AG04450 (cell line): ENCODE results near the gene CCDC28A. TPM values are rescaled to one million over a fixed set of nuclear protein-coding genes. Genes with fewer than 3 reads are reported as not detected.

Experiments
- CTCF ChIA-PET: fragments of 300-600, 350-600 bp; formaldehyde crosslinking; extraction: SDS; loops from one replicate; lab custom pipeline; 2022; ENCODE audit warnings: antibody characterized with exemption, inconsistent platforms; lab: Charles Lee
- POLR2A ChIA-PET: fragments of 350-600 bp; formaldehyde crosslinking; extraction: SDS; loops from one replicate; lab custom pipeline; 2021; ENCODE audit warnings: antibody characterized with exemption, inconsistent platforms; lab: Yijun Ruan, JAX
- DNase-seq: peaks from one replicate; pipeline ENCODE4 v3.0.0-alpha.2; 2011; ENCODE audit warnings: low read depth, low spot score
- H3K27ac ChIP-seq: one replicate; pipeline ENCODE4 v1.5.1; 2012; ENCODE audit warnings: low read depth, low read length, control low read depth
- H3K27me3 ChIP-seq: one replicate; pipeline ENCODE4 v1.6.0; 2012; ENCODE audit warnings: low read length; ENCODE audit not compliant: control insufficient read depth, insufficient read depth
- H3K4me3 ChIP-seq: 2 replicates; pipeline ENCODE4 v1.5.1; 2011; ENCODE audit warnings: mild to moderate bottlenecking, low read depth, low read length, control low read depth
- H3K9me3 ChIP-seq: 2 replicates; pipeline ENCODE4 v1.5.1; 2012; ENCODE audit warnings: low read length; ENCODE audit not compliant: control insufficient read depth, insufficient read depth
- polyA plus RNA-seq: library from polyadenylated mRNA; depleted of rRNA; stranded (reverse); fragments of >200 nt; gene quantifications from 2 replicates; pipeline ENCODE4 v1.2.3, GENCODE V29; 2011
- TF ChIP-seq, protein P1 (sequence below): IDR thresholded peaks from 2 replicates; pipeline ENCODE4 v1.5.1; 2011; ENCODE audit warnings: low read depth, low read length, control low read depth, inconsistent platforms

Gene CCDC28A
- polyA plus RNA-seq, 1 experiment: 23.8 TPM

DNA sequence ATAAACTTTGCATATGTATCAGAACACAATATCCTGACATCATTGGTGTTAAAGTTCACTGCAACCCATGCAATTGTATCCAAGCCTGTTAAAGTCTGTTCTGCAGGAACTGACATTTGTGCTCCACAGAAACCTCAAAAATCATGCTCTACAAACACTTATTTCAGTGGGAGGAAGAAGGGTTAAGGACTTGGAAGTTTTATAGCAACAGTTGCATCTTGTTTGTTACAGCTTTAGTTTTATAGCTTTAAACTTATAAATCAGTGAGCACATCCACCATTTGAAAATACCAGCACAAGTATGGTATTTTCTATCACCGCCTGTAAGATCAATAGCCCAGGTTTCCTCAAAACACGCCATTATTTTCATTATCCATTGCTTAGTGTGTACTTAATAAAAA is 23.2 kb downstream of the CCDC28A start:
- Histone ChIP-seq H3K27ac (no peak overlapping the region), H3K27me3 (no peaks in the 10 kb centered on the region), H3K4me3 (no peak overlapping the region), H3K9me3 (no peaks in the 10 kb centered on the region; the same call in 1 of the 2 replicates)
- no peak for DNase-seq
- CTCF ChIA-PET: interaction anchor here (2.1 kb wide), 1 partner anchor 31 kb away, joined by 5 read pairs; no protein-coding TSS in a partner anchor
- TF ChIP-seq, protein P1, sequence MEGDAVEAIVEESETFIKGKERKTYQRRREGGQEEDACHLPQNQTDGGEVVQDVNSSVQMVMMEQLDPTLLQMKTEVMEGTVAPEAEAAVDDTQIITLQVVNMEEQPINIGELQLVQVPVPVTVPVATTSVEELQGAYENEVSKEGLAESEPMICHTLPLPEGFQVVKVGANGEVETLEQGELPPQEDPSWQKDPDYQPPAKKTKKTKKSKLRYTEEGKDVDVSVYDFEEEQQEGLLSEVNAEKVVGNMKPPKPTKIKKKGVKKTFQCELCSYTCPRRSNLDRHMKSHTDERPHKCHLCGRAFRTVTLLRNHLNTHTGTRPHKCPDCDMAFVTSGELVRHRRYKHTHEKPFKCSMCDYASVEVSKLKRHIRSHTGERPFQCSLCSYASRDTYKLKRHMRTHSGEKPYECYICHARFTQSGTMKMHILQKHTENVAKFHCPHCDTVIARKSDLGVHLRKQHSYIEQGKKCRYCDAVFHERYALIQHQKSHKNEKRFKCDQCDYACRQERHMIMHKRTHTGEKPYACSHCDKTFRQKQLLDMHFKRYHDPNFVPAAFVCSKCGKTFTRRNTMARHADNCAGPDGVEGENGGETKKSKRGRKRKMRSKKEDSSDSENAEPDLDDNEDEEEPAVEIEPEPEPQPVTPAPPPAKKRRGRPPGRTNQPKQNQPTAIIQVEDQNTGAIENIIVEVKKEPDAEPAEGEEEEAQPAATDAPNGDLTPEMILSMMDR: no peak
- POLR2A ChIA-PET: interaction anchor here (0.6 kb wide), 1 partner anchor 569 kb away, joined by 4 read pairs; no protein-coding TSS in a partner anchor

DNA sequence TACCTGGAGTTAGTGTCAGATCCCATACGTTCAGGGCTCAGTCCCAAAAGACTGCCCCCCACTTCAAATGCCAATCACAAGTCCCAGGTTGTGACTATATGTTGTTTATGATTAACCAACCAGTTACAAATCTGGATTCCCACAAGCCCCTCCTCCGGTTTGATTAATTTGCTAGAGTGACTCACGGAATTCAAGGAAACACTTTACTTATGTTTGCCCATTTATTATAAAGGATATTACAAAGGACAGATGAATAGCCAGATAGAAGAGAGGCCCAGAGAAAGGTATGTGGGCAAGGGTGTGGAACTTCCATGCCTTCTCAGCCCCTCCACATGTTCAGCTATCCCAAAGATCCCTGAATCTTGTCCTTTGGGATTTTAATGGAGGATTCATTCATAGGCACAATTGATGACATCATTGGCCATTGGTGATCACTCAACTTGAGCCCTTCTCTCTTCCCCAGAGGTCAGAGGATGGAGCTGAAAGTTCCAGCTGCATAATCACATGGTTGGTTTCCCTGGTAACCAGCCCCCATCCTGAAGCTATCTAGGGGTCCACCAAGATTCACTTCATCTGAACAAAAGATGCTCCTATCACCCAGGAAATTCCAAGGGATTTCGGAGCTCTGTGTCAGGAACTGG is 24.4 kb downstream of the CCDC28A start:
- CTCF ChIA-PET: no interaction called here
- no peaks in the 10 kb centered on the region; the same call in 1 of the 2 replicates for H3K9me3 ChIP-seq
- no peak overlapping the region for H3K4me3 ChIP-seq
- H3K27ac ChIP-seq: no peak overlapping the region
- DNase-seq: no peak
- H3K27me3 ChIP-seq: no peaks in the 10 kb centered on the region
- POLR2A ChIA-PET: interaction anchor here (0.7 kb wide), 1 partner anchor 332 kb away, joined by 3 read pairs; no protein-coding TSS in a partner anchor
- TF ChIP-seq, protein P1: no peak

DNA sequence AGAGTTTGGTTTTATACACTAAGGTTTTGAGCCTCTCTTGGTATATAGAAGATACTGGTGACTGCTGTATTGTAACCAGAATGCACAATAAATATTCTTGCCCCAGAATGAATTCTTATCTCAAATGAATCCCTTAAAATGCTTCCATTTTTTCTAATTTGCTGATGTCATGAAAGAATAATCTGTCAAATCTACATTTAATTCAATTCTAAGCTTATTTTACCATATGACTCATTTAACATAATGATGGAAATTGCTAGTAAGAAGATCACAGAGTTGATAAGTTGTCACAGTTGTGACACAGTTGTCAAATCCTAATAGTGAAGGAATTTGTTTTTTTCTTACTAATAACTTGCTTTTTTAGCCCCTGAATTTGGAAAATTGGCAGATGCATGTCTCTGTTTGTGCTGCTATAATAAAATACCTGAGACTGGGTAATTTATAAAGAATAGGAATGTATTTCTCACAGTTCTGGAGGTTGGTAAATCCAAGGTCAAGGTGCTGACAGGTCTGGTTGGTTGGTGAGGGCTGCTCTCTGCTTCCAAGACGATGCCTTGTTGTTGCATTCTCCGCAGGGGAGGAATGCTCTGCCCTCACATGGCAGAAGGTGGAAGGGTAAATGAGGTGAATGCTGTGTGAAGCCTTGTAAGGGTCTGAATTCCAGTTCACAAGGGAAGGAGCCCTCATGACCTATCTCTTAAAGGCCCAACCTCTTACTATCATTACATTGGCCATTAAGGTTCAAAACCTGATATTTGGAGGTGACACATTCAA is 27.0 kb downstream of the CCDC28A start:
- CTCF ChIA-PET: no interaction called here
- no peaks in the 10 kb centered on the region for H3K27me3 ChIP-seq
- no peak overlapping the region for H3K27ac ChIP-seq
- no peak for DNase-seq
- H3K9me3 ChIP-seq: no peaks in the 10 kb centered on the region; the same call in 1 of the 2 replicates
- TF ChIP-seq, protein P1: no peak
- H3K4me3 ChIP-seq: no peak overlapping the region
- POLR2A ChIA-PET: no interaction called here

DNA sequence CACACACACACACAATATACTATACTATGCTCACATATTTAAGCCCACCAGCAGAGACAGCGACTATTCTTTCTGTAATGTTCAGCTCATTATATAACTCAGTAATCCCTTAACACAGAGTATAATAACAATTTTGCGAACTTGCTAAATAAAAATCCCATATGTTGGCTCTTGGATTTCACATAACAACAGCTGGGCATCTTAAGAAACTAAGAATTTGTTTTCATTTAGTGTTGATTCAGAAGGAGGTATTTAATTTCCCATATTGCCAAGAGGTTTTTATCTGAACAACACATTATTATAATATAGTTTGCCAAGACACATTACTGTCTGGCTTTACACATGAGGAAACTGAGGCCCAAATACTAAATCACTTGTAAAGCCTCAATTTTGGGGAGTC is 29.8 kb downstream of the CCDC28A start:
- ChIA-PET CTCF (interaction anchor here (0.7 to 1.7 kb wide), 5 partner anchors 11 to 688 kb away, joined by 3 to 8 read pairs (median 4); no protein-coding TSS in a partner anchor), POLR2A (no interaction called here)
- Histone ChIP-seq H3K9me3 (no peaks in the 10 kb centered on the region), H3K4me3 (no peak overlapping the region), H3K27ac (no peak overlapping the region), H3K27me3 (no peaks in the 10 kb centered on the region)
- TF ChIP-seq, protein P1: no peak
- no peak for DNase-seq
